Hematopoietic multipotent progenitor cell treated with erythropoietin and hydrocortisone succinate and interleukin-3 and kit ligand, for 8 days (in vitro differentiated cells): ENCODE measurements around the gene GPBP1.
"Not testable (repeated sequence)": the region's sequence is repeated elsewhere in the genome, so short reads cannot be mapped to it uniquely, and the experiment has no call there.

Source experiments
- DNase-seq: peaks from one replicate; pipeline ENCODE4 v3.0.0-alpha.2; 2015

GPBP1 gene

DNA sequence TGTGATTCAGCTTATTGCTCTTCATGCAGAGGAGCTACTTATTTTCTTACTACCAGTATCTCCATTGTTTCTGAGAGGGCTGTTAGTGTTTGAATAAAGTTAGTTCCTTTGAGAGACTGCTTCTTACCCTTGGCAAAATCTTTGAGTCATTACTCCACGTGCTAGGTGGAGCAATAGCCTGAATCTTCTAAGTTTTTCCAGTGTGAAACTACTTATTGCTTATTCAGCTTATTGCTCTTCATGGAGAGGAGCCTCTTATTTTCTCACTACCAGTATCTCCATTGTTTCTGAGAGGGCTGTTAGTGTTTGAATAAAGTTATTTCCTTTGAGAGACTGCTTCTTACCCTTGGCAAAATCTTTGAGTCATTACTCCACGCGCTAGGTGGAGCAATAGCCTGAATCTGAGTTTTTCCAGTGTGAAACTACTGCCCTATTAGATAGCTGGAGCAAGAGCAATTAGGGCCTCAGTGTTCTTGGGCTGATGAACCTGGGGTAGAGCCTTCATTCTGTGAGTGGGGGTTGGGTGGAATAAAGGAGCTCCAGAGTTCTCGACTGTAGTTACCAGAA is 41.9 kb downstream of the GPBP1 start:
- no peak for DNase-seq

DNA sequence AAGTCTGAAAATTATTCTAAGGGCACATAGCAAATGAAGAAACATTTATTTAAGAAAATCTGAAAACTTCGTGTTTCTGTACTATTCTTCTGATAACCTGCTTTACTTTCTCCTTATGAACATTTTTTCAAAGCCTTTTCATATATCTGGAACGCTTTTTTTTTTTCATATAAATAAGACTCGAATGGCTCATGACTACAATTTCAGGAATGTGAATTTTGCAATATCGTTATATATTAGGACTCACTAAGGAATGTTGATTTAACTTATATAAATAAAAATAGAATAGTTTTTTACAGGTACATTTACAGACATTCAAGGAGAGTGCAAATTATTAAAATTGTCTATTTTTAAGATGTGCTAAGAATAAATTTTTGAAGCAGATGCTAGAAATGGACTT is 42.9 kb downstream of the GPBP1 start:
- DNase-seq, result no peak

DNA sequence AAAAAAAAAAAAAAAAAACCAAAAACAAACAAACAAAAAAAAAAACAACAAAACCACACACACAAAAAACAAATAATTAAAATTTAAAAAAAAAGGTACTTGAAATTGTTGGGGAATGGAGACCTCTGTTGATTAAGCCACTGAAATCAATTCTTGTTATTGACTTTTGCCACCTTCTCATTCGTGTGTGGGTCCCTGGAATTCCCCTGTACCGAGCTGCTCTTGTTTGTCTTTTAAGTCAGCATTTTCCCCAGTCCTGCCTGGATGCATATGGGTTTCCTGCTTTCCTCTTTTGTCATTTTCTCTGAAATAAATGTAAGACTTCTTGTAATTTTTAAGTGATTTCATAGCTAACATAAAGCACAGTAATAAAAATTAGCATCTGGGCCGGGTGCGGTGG is 45.5 kb downstream of the GPBP1 start:
- no peak for DNase-seq

DNA sequence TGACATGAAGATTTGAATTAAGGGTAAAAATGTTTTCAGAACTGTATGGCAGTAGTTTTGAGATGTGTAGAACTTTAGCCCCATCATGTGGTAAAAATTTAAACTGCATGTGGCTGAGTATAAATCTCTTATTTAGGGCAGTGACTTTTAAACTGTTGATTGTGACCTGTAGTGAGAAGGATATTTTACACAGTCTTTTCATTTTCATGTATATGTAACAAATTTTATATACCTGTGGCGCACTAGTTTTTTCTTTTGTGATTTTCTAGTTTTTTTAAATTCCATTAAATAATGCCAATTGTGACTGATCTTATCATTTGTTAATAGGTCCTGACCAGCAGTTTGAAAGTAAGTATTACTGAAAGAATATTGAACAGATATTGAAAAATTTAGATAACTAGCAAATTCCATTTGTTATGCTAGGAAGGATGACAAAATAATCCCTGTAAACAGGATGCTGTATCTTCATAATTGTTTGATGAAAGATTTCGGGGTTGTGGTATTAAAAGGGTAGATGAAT is 47.2 kb downstream of the GPBP1 start:
- DNase-seq, result peak; percentile 78

DNA sequence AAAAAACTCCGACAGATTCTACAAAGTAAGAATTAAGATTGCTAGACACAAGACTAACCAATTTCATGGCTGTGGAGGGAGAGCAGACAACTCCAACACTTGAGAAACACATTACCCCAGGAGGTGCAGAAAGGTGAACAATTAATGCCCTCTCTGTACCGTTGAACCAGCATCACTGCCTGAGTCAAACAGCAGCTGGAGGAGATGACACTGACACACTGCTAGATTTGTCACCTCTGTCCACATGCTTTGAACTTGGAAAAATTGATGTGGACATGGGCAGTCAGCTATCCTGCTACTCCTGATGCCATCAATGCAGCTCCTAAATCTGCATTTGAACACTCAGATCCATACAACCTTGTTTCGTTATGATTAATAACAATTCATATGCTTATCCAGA is 51.7 kb downstream of the GPBP1 start:
- DNase-seq, result no peak

DNA sequence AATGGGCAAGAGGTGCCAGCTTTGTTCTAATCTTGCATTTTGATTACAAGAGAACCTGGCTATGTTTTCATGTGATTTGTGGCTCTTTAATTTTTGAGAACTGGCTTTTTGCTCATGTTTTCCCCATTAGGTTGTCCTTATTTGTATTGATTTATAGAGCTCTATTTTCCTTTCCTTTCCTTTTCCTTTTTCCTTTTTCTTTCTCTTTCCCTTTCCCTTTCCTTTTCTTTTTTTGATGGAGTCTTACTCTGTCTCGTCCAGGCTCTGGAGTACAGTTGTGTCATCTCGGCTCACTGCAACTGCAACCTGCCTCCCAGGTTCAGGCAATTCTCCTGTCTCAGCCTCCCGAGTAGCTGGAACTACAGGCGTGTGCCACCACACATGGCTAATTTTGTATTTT is 55.5 kb downstream of the GPBP1 start:
- DNase-seq, result no peak

DNA sequence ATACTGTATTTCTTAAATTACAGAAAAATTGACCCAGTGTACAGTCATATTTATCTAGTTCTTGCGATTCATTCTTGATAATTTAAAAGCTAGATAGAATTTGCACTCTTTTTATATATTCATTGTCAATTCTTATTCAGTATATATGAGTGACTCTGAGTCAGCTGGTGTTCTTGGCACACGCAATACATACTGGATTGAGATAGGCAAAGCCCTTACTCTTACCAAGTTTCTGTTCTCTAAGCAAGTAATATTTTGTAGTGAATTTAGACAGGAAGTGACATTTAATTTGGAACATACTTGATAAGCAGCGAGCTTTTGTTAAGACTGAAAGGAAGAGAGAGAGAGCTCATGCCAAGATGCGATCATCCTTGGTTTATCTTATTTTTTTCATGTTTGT is 57.7 kb downstream of the GPBP1 start:
- no peak for DNase-seq

DNA sequence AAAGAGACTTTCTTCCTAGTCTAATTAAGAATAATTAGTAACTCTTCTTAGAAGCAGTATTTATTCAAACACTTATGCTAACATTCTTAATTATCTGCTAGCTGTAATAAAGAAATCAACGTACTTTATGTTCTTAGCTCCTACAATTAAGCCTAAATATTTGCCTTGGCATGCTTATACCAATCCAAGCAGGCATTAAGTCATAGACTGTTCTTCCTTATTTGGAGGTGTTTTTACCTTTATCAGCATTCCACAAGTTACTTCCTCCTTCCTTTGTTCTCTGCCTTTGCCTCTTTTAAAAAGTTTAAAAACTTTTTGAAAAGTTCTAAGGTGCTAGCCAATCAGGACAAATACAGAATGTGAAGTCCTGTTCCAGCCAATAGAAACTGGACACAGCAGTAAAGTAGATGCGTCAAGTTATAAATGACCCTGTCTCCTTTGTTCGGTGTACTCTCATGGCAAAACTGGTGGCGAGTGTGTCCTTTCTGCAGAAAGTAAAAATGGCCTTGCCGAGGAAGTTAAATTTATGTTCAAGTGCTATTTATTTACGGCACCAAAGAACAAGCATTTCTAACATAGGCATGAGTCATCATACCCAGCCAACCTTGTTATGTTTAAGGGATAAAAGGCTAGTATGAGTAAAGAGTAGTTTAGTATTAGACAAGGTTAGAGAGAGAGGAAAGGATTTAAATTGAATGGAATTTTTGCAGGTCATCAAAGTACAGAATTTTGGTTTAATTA is 58.6 kb downstream of the GPBP1 start:
- DNase-seq, result no peak

DNA sequence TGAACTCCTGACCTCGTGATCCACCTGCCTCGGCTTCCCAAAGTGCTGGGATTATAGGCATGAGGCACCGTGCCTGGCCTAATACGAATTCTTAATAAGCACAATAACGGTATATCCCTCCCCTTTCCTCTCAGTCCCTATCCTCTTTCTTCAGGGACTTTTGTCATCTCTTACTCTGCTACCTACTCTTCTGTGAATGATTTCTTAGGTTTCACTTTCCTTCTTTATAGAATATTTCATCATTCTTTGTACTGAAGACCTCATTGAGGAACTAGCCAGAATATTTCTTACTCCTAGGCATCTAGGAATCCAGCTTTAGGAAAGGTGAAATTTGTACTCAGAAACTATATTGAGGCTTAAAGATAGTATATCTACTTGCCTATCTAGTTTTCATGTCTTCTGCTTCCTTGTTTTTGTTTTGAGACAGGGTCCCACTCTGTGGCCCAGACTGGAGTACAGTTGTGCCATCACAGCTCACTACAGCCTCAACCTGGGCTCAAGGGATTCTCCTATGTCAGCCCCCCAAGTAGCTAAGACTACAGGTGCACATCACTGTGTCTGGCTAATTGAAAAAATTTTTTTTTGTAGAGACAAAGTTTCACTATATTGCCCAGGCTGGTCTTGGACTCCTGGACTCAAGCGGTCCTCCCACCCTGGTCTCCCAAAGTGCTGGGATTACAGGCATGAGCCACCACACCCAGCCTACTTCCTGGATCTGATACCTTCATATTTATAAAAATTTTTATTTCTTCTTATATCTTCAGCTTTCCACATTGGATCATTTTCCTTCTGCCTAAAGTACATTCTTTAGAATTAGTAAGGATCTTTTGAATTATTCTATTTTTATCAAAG is 69.7 kb downstream of the GPBP1 start:
- DNase-seq, result no peak

DNA sequence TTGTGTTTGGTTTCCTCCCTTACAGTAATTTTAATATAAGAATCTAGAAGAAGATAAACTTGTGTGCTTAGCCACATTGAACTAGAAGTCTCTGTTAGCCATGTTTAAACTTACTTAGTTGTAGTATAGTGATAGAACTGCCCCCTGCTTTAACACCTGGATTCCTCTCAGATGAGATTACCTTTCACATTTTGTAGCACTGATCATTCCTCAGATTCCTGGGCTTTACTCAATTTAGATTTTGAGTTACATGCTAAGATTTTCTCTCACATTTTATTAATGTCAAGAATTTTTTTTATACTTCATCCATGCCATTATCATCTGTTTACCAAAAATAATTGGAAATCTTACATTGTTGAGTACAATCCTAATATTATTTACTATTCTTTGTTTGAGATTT is 70.5 kb downstream of the GPBP1 start:
- no peak for DNase-seq

DNA sequence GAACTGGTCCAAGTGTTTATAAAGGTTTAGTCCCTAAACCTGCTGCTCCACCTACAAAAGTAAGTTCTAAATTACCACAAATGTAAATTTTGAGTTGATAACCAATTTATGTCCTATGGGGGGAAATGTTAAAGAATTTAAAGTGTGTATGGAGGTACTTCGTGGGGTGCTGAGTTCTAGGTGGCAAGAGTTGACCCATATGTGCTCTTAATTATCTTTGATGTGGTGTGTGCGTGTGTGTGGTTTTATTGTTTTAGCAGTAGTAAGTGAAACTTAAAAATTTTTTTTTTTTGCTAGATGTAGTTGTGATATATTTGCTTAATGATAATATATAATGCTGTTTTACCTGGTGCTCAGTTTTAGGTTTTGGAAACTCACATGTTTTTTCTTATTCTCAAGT is 72.6 kb downstream of the GPBP1 start:
- no peak for DNase-seq

DNA sequence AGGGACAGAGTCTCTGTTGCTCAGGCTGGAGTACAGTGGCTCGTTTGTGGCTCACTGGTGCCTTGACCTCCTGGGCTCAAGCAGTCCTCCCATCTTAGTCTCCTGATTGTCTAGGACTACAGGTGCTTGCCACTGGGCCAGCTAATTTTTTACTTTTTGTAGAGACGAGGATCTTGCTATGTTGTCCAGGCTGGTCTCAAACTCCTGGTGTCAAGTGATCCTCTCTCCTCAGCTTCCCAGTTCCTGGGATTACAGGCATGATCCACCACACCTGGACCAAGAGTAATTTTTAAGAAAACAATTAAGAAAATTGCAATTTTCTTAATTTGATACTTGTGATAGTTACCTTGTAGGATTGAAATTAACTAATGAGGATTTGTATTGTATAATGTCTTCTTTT is 73.9 kb downstream of the GPBP1 start:
- no peak for DNase-seq

DNA sequence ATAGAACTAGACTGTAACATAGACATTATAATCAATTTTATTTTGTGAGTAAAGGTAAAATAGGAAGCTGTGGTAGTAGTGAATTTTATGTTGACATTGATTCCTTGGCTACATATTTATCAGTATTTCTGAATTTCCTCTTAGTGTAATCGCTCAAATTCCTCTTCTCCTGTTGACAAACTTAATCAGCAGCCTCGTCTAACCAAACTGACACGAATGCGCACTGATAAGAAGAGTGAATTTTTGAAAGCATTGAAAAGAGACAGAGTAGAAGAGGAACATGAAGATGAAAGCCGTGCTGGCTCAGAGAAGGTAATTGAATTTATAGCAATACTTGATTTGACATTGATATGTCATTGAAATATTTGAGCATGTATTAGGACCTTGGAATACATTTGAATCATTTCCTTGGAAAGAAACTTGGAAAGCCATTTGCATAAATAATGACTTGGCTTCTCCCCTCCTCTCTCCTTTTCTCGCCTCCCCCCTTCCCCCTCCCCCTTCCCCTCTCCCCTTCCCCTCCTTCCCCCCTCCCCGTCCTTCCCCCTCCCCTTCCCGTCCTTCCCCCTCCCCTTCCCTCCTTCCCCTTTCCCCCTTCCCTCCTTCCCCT is 75.5 kb downstream of the GPBP1 start:
- peak; percentile 71 for DNase-seq

DNA sequence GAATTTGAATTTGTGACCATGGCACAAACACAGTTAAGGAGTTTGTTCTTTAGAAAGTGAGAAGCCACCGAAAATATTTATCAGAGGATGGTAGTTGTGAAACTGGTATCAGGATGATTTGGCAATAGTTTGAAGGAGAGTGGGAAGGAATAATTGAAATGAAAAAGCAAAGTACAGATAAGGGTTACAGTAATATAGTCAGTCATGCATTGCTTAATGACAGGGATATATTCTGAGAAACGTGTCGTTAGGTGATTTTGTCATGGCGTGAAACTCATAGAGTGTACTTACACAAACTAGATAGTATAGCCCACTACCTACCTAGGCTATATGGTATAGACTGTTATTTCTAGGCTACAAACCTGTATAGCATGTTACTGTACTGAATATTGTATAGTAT is 84.2 kb downstream of the GPBP1 start:
- no peak for DNase-seq

DNA sequence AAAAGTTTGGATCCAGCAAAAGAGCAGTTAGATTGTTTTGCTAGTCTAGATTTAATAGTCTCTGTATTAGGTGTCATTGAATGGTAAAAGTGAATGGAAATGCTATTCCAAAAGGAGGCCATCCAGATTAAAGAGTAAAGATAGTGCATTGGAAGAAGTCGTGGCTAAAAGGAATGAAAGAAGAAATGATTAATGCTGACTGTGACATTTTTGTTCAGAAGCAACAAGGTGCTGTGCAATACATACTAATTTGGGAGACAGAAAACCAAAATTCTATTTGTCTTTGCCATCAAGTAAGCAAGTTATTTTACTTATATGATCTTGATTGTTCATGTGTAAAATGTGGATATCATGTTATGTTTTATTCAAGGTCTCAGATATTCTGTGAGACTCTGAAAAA is 85.1 kb downstream of the GPBP1 start:
- no peak for DNase-seq

DNA sequence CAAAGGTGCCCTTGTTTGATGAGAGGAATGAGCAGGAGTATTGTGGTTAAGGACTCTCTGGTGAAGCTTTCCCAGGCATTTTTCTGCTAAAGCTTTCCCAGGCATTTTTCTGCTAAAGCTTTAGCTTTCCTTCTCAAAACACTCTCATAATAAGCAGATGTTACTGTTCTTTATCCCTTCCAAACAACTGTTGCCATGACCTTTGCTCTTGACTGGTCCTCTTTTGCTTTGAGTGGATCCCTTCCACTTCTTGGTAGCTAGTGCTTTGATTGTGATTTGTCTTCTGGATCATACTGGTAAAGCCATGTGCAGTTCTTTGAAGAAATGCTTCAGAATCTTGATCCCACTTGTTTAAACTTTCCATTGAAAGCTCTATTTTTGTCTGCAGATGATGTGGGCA is 85.8 kb downstream of the GPBP1 start:
- no peak for DNase-seq

DNA sequence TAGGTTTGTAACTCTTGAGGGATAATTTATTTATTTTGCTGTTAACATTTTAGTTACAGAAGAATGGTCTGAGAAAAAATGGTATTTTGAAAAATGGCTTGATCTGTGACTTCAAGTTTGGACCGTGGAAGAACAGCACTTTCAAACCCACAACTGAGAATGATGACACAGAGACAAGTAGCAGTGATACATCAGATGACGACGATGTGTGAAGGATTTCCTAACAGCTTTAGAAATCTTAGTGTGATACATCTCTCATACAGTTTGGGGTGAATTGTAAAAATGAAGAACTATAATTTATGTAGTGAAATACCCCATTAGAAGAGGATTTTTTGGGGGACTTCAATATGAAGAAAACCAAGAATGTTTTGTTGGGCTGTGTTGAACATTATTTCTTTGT is 88.7 kb downstream of the GPBP1 start:
- no peak for DNase-seq

DNA sequence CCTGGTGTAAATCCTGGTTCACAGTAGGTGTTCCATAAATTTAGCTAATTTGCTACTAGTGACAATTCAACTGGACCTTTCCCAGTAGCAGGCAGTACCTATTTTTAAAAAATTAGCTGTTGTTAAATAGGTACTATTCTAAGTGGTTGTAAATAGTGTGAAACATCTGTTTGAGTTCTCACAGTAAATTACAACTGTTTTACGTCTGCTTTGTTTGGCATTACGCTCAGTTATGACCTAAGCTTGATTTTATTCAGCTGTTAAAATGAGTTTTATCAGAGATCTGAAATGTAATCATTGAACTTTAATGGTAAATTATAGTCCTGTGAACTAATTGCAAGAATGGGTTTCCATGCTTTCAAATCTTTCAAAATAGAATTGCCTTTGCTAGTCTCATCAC is 93.9 kb downstream of the GPBP1 start:
- no peak for DNase-seq

DNA sequence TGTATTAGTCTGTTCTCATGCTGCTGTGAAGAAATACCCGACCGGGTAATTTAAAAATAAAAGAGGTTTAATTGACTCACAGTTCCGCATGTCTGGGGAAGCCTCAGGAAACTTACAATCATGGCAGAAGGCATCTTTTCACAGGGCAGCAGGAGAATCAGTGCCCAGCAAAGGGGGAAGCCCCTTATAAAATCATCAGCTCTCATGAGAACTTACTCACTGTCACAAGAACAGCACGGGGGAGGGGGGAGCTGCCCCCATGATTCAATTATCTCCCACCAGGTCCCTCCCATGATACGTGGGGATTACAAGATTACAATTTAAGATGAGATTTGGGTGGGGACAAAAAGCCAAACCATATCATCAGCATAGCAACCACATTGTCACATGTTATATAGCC is 102.5 kb downstream of the GPBP1 start:
- no peak for DNase-seq

DNA sequence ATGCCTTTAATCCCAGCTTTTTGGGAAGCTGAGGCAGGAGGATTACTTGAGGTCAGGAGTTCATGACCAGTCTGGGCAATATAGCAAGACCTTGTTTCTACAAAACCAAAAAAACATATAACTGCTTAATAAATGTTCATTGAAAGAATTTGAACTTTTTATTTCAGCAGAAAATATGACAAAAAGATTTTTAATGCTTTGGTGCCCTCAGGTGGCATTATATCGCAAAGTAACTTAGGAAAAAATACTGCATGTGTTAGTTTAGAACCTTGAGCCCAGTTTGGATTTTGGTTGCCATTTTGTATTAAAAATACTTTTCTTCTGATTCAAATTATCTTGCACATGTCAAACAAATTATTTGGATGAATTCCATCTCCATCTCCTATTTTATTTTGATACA is 103.2 kb downstream of the GPBP1 start:
- peak; percentile 47 for DNase-seq

DNA sequence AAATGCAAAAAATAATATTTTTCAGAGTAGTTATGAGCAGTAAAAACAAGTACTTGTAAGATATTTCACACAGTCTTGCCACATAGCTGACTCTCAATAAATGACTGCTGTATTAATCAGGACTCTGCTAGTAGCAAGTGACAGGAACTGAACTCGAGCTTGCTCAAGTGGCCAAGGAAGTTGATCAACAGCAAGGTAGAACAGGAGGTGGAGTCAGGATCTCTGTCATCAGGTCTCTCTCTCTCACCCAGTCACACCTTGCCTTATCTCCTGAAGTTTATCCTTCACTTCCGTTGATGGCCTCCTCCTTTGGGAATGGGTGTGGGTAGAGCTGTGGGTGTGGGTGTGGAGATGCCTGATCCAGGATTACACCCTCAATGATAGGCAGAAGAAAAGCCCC is 107.0 kb downstream of the GPBP1 start:
- DNase-seq, result no peak

DNA sequence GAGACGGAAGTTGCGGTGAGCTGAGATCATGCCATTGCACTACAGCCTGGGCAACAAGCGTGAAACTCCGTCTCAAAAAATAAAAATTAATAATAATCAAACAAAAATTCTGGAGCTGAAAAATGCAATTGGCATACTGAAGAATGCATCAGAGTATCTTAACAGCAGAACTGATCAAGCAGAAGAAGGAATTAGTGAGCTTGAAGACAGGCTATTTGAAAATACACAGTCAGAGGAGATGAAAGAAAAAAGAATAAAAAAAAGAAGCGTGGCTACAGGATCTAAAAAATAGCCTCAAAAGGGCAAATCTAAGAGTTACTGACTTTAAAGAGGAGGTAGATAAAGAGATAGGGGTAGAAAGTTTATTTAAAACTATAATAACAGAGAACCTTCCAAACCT is 111.2 kb downstream of the GPBP1 start:
- not testable (repeated sequence) for DNase-seq

DNA sequence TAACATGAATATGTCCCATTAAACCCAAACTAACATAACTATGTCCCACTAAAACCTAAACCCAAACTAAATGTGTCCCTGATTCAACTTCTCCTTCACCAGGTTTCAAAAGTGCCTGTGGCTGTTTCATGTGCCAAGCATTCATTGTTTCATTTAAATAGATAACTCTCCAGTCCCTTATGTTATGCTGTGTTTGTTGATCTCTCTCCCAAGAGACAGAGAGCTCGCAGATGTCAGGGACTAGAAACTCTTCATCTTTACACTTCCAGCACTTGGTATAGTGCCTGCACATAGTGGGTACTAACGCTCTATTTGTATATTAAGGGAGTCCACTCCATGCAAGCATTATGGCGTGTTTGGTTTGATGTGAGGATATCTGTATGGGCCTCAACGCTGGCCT is 118.0 kb downstream of the GPBP1 start:
- DNase-seq, result no peak

DNA sequence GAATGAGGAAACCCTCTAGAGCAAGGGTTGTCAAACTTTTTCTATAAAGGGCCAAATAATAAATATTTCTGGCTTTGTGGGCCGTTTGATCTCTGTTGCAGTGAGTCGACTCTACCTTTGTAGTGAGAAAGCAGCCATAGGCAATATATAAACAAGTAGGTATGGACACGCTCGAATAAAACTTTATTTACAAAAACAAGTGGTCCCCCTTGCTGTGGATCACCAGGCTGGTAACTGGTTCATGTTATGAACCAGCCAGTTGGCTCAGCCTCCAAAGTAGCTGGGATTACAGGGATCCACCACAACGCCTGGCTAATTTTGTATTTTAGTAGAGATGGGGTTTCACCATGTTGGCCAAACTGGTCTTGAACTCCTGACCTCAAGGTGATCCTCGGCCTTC is 118.5 kb downstream of the GPBP1 start:
- DNase-seq, result no peak
